ENCODE results near the gene POLDIP3.
"Not testable (repeated sequence)": the region's sequence is repeated elsewhere in the genome, so short reads cannot be mapped to it uniquely, and the experiment has no call there.

Gene POLDIP3

GRCh38 chr22:42565956-42566355 lies 48.7 kb downstream of the POLDIP3 start:
- ChIA-PET CTCF (no interaction called here), POLR2A (interaction anchor here (1.0 kb wide), 1 partner anchor 12 kb away, joined by 3 read pairs; the partner anchor contains the start of gene SERHL2)
- Histone ChIP-seq H3K27ac (ENCODE audit: extremely low read depth, low read depth, low read length) (no peak overlapping the region), H3K36me3 (ENCODE audit: control insufficient read depth in 2 of 2, insufficient read depth in 1 of 2, low read length in 2 of 2) (peaks cover 6 to 14% of the 10 kb centered on the region in 2 experiments; a peak in 2 of 3 replicates), H3K4me3 (ENCODE audit: low read depth, low read length) (no peak overlapping the region), H3K9me3 (ENCODE audit: control insufficient read depth, insufficient read depth, low read depth, low read length) (no peaks in the 10 kb centered on the region), H3K4me1 (ENCODE audit: control insufficient read depth, insufficient read depth, low read length) (no peaks in the 10 kb centered on the region)
- TF ChIP-seq EGR2 (tag by site-specific recombination; IDR thresholded peaks at IDR 0.05; ENCODE audit: low read depth) (no peak), PRDM6 (tag by site-specific recombination; IDR thresholded peaks at IDR 0.05) (no peak), ZNF830 (tag by site-specific recombination; IDR thresholded peaks at IDR 0.05; ENCODE audit: low read depth) (no peak), ZNF677 (tag by site-specific recombination; IDR thresholded peaks at IDR 0.05) (no peak), ZNF274 (IDR thresholded peaks at IDR 0.05; ENCODE audit: low read length) (no peak), ZNF274 (tag by site-specific recombination; IDR thresholded peaks at IDR 0.05; ENCODE audit: borderline replicate concordance) (no peak), ZSCAN5A (tag by site-specific recombination; IDR thresholded peaks at IDR 0.05) (no peak), ZNF776 (tag by site-specific recombination; IDR thresholded peaks at IDR 0.05; ENCODE audit: borderline replicate concordance) (no peak), MZF1 (tag by site-specific recombination; IDR thresholded peaks at IDR 0.05; ENCODE audit: borderline replicate concordance) (no peak), YY2 (tag by site-specific recombination; IDR thresholded peaks at IDR 0.05) (no peak), ZNF558 (tag by site-specific recombination; IDR thresholded peaks at IDR 0.05) (no peak), ZNF660 (tag by site-specific recombination; IDR thresholded peaks at IDR 0.05) (no peak), ZNF701 (tag by site-specific recombination; IDR thresholded peaks at IDR 0.05) (no peak), ZNF600 (tag by site-specific recombination; IDR thresholded peaks at IDR 0.05) (no peak)

- ChIA-PET POLR2A (interaction anchor here (0.7 kb wide), 1 partner anchor 35 kb away, joined by 4 read pairs; no protein-coding TSS in a partner anchor), CTCF (no interaction called here)
- TF ChIP-seq ZNF558 (tag by site-specific recombination; IDR thresholded peaks at IDR 0.05), result no peak
- TF ChIP-seq ZNF121 (tag by site-specific recombination; IDR thresholded peaks at IDR 0.05), result peak; percentile 76
- H3K9me3 ChIP-seq (ENCODE audit: control insufficient read depth, insufficient read depth, low read depth, low read length), result no peaks in the 10 kb centered on the region
- no peak overlapping the region for H3K27ac ChIP-seq (ENCODE audit: extremely low read depth, low read depth, low read length)
- H3K4me1 ChIP-seq (ENCODE audit: control insufficient read depth, insufficient read depth, low read length), result no peaks in the 10 kb centered on the region
- H3K4me3 ChIP-seq (ENCODE audit: low read depth, low read length), result no peak overlapping the region
- H3K36me3 ChIP-seq (ENCODE audit: control insufficient read depth in 2 of 2, insufficient read depth in 1 of 2, low read length in 2 of 2), result peaks cover 2 to 6% of the 10 kb centered on the region in 2 experiments; a peak in 2 of 3 replicates
These were observed 50.0 kb downstream of the POLDIP3 start for GRCh38 chr22:42564699-42565098.

GRCh38 chr22:42563943-42564342 lies 50.7 kb downstream of the POLDIP3 start:
- POLR2A ChIA-PET; H3K36me3 ChIP-seq (ENCODE audit: control insufficient read depth in 2 of 2, insufficient read depth in 1 of 2, low read length in 2 of 2); H3K9me3 ChIP-seq (ENCODE audit: control insufficient read depth, insufficient read depth, low read depth, low read length); H3K27ac ChIP-seq (ENCODE audit: extremely low read depth, low read depth, low read length); H3K4me3 ChIP-seq (ENCODE audit: low read depth, low read length); H3K4me1 ChIP-seq (ENCODE audit: control insufficient read depth, insufficient read depth, low read length): not testable (repeated sequence)
- CTCF ChIA-PET, result interaction anchor here (0.7 kb wide), 1 partner anchor 581 kb away, joined by 3 read pairs; no protein-coding TSS in a partner anchor

GRCh38 chr22:42562684-42563083 lies 52.0 kb downstream of the POLDIP3 start:
- Histone ChIP-seq H3K4me3 (ENCODE audit: low read depth, low read length) (no peak overlapping the region), H3K4me1 (ENCODE audit: control insufficient read depth, insufficient read depth, low read length) (no peaks in the 10 kb centered on the region), H3K9me3 (ENCODE audit: control insufficient read depth, insufficient read depth, low read depth, low read length) (no peaks in the 10 kb centered on the region), H3K27ac (ENCODE audit: extremely low read depth, low read depth, low read length) (no peak overlapping the region), H3K36me3 (ENCODE audit: control insufficient read depth in 2 of 2, insufficient read depth in 1 of 2, low read length in 2 of 2) (peaks cover 0 to 2% of the 10 kb centered on the region in 2 experiments; a peak in 2 of 3 replicates)
- ChIA-PET POLR2A (interaction anchor here (0.7 to 1.2 kb wide), 2 partner anchors 19 to 126 kb away, joined by 3 to 5 read pairs; no protein-coding TSS in a partner anchor), CTCF (interaction anchor here (0.6 to 3.7 kb wide), 7 partner anchors 9 to 1622 kb away, joined by 3 to 31 read pairs (median 5); partner anchors contain the start of gene SERHL2)
- TF ChIP-seq ZNF571 (tag by site-specific recombination; IDR thresholded peaks at IDR 0.05) (no peak), ZNF76 (tag by site-specific recombination; IDR thresholded peaks at IDR 0.05; ENCODE audit: borderline replicate concordance, low read depth) (no peak), ZNF157 (tag by site-specific recombination; IDR thresholded peaks at IDR 0.05) (no peak), ZNF426 (tag by site-specific recombination; IDR thresholded peaks at IDR 0.05) (no peak), HOXC10 (CRISPR knock-in tag; IDR thresholded peaks at IDR 0.05) (no peak), ZBTB20 (tag by site-specific recombination; IDR thresholded peaks at IDR 0.05) (no peak), ZNF214 (tag by site-specific recombination; IDR thresholded peaks at IDR 0.05; ENCODE audit: borderline replicate concordance) (no peak), KLF10 (tag by site-specific recombination; IDR thresholded peaks at IDR 0.05) (no peak), ZNF837 (tag by site-specific recombination; IDR thresholded peaks at IDR 0.05) (no peak), ZBTB49 (tag by site-specific recombination; IDR thresholded peaks at IDR 0.05; ENCODE audit: low read depth) (no peak)

All from HEK293 (cell line).